Trophoblast cell (in vitro differentiated cells and primary cell): ENCODE results near the gene GALNT18.

Experiments used
- DNase-seq, 2 donors: peaks; one replicate each; pipeline ENCODE4 v3.0.0-alpha.2; 2016
- H2AFZ ChIP-seq: 2 replicates; pipeline ENCODE4 v1.6.1; 2013; ENCODE audit warnings: low read length, moderate library complexity, mild to moderate bottlenecking; ENCODE audit not compliant: insufficient read depth, poor library complexity
- H2AK5ac ChIP-seq: 2 replicates; pipeline ENCODE4 v1.6.1; 2013; ENCODE audit warnings: mild to moderate bottlenecking, low read length
- H2BK120ac ChIP-seq: 2 replicates; pipeline ENCODE4 v1.6.1; 2013; ENCODE audit warnings: low read length, mild to moderate bottlenecking, moderate library complexity; ENCODE audit not compliant: insufficient read depth, poor library complexity
- H2BK12ac ChIP-seq: 2 replicates; pipeline ENCODE4 v1.6.1; 2013; ENCODE audit warnings: mild to moderate bottlenecking, low read length, moderate library complexity
- H2BK5ac ChIP-seq: 2 replicates; pipeline ENCODE4 v1.6.1; 2013; ENCODE audit warnings: low read length, low read depth, moderate library complexity, mild to moderate bottlenecking; ENCODE audit not compliant: poor library complexity
- H3K14ac ChIP-seq: 2 replicates; pipeline ENCODE4 v1.6.1; 2013; ENCODE audit warnings: mild to moderate bottlenecking, low read length
- H3K18ac ChIP-seq: 2 replicates; pipeline ENCODE4 v1.6.1; 2013; ENCODE audit warnings: mild to moderate bottlenecking, low read length
- H3K23ac ChIP-seq: 2 replicates; pipeline ENCODE4 v1.6.1; 2013; ENCODE audit warnings: low read length
- H3K27ac ChIP-seq: 2 replicates; pipeline ENCODE4 v1.5.1; 2013; ENCODE audit warnings: low read depth, mild to moderate bottlenecking, inconsistent platforms, low read length, moderate library complexity
- H3K27me3 ChIP-seq: 2 replicates; pipeline ENCODE4 v1.6.1; 2013; ENCODE audit warnings: inconsistent platforms, mild to moderate bottlenecking, low read length, moderate library complexity; ENCODE audit not compliant: insufficient read depth
- H3K36me3 ChIP-seq, 2 experiments: 1 replicate in 1 of 2; 2 replicates in 1 of 2; pipeline ENCODE4 v1.6.1; 2013; ENCODE audit warnings: low read length in 2 of 2, mild to moderate bottlenecking in 2 of 2, moderate library complexity in 1 of 2; ENCODE audit not compliant: insufficient read depth in 2 of 2, control insufficient read depth in 1 of 2
- H3K4ac ChIP-seq: 2 replicates; pipeline ENCODE4 v1.6.1; 2013; ENCODE audit warnings: low read depth, mild to moderate bottlenecking, low read length, moderate library complexity
- H3K4me1 ChIP-seq, 2 experiments: 1 replicate in 1 of 2; 2 replicates in 1 of 2; pipeline ENCODE4 v1.6.1; 2013; ENCODE audit warnings: low read length in 2 of 2, mild to moderate bottlenecking in 2 of 2, moderate library complexity in 1 of 2; ENCODE audit not compliant: insufficient read depth in 2 of 2, control insufficient read depth in 1 of 2
- H3K4me2 ChIP-seq: 2 replicates; pipeline ENCODE4 v1.6.1; 2013; ENCODE audit warnings: inconsistent platforms, mild to moderate bottlenecking, low read length, moderate library complexity
- H3K4me3 ChIP-seq: 2 replicates; pipeline ENCODE4 v1.5.1; 2013; ENCODE audit warnings: mild to moderate bottlenecking, low read depth, low read length, inconsistent platforms
- H3K79me1 ChIP-seq: one replicate; pipeline ENCODE4 v1.6.1; 2013; ENCODE audit warnings: low read length
- H3K79me2 ChIP-seq: 2 replicates; pipeline ENCODE4 v1.6.1; 2013; ENCODE audit warnings: low read length, mild to moderate bottlenecking; ENCODE audit not compliant: control insufficient read depth, insufficient read depth, poor library complexity
- H3K9ac ChIP-seq: 2 replicates; pipeline ENCODE4 v1.6.1; 2013; ENCODE audit warnings: mild to moderate bottlenecking, low read length
- H3K9me3 ChIP-seq: 2 replicates; pipeline ENCODE4 v1.6.1; 2013; ENCODE audit warnings: low read depth, mild to moderate bottlenecking, control low read depth, inconsistent platforms, low read length; ENCODE audit not compliant: insufficient read depth
- H4K12ac ChIP-seq: 2 replicates; pipeline ENCODE4 v1.6.1; 2013; ENCODE audit warnings: low read depth, mild to moderate bottlenecking, low read length, moderate library complexity
- H4K8ac ChIP-seq: 2 replicates; pipeline ENCODE4 v1.6.1; 2013; ENCODE audit warnings: low read depth, mild to moderate bottlenecking, low read length, moderate library complexity
- H4K91ac ChIP-seq: one replicate; pipeline ENCODE4 v1.6.1; 2013; ENCODE audit warnings: low read depth, mild to moderate bottlenecking, low read length, moderate library complexity
- WGBS: extraction: QIAGEN DNeasy Blood & Tissue Kit; methylation state at CpG from one replicate; pipeline ENCODE4 v1.1.7; 2013; ENCODE audit warnings: missing lambda C conversion rate; ENCODE audit not compliant: insufficient read length, insufficient coverage; ENCODE audit errors: extremely low coverage; 5-methylcytosine and 5-hydroxymethylcytosine counted together

GALNT18 gene

DNA sequence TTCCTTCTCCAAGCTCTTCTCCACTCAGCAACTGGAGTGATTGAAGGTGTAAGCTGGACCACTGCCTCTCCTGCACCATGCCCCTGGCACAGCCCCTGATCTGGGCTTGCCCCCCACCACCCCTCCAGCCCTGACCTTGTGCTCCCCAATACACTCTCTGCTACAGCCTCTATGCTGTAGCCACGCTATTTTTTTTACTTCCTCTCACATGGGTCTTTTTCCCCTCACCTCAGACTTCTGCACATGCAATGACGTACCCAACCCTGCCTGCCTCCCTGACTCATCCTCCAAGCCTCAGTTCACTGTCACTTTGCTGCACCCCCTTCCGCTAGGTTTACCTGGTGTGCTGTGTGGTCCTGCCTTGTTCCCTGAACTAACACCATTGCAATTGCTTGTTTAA lies 277.8 kb downstream of the GALNT18 start:
- H4K12ac ChIP-seq, result no peak overlapping the region
- no peak overlapping the region for H4K91ac ChIP-seq
- H2AK5ac ChIP-seq, result no peak overlapping the region
- H3K4ac ChIP-seq, result no peak overlapping the region
- H3K4me2 ChIP-seq, result no peak overlapping the region
- no peak overlapping the region for H3K27ac ChIP-seq
- no peaks in the 10 kb centered on the region for H3K27me3 ChIP-seq
- H3K23ac ChIP-seq, result no peak overlapping the region
- H4K8ac ChIP-seq, result no peak overlapping the region
- H3K79me1 ChIP-seq, result no peaks in the 10 kb centered on the region
- no peak overlapping the region for H3K14ac ChIP-seq
- peaks cover 5% of the 10 kb centered on the region for H3K9me3 ChIP-seq
- H3K9ac ChIP-seq, result no peak overlapping the region
- H2BK120ac ChIP-seq, result no peak overlapping the region
- H3K4me3 ChIP-seq, result no peak overlapping the region
- no peak overlapping the region for H2AFZ ChIP-seq
- no peak for DNase-seq
- no peaks in the 10 kb centered on the region for H3K79me2 ChIP-seq
- H2BK12ac ChIP-seq, result no peak overlapping the region
- peaks cover 0 to 3% of the 10 kb centered on the region in 2 experiments for H3K4me1 ChIP-seq
- no peak overlapping the region for H2BK5ac ChIP-seq
- no CpG with 5 or more reads among the region's 3 CpGs for WGBS
- no peak overlapping the region for H3K18ac ChIP-seq
- H3K36me3 ChIP-seq, result no peaks in the 10 kb centered on the region

DNA sequence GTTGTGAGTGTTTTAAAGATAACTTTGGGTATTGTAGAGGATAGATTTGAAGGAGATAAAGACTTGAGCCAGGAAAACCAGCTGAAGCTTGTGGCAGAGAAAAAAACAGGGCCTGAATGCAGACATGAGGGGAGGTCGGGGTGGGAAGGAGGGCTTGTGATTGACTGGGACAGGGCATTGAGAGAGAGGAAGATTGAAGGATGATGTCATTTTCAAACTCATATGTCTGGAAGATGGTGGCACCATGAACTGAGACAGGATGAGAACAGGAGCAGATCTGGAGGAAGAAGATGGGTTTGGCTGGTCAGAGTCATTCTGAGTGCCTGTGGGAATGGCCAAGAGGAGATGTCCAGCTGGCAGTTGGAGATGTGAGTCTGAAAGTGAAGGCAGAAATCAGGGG lies 283.5 kb downstream of the GALNT18 start:
- Histone ChIP-seq H3K27me3 (no peaks in the 10 kb centered on the region), H3K23ac (no peak overlapping the region), H4K12ac (no peak overlapping the region), H4K91ac (no peak overlapping the region), H2AFZ (no peak overlapping the region), H3K9ac (no peak overlapping the region), H3K27ac (no peak overlapping the region), H2BK12ac (no peak overlapping the region), H3K4me1 (no peaks in the 10 kb centered on the region), H4K8ac (no peak overlapping the region), H3K79me2 (no peaks in the 10 kb centered on the region), H3K4ac (no peak overlapping the region), H3K18ac (no peak overlapping the region), H3K14ac (no peak overlapping the region), H3K4me3 (no peak overlapping the region), H3K4me2 (no peak overlapping the region), H3K9me3 (peaks cover 2% of the 10 kb centered on the region), H2AK5ac (no peak overlapping the region), H2BK120ac (no peak overlapping the region), H3K36me3 (no peaks in the 10 kb centered on the region), H3K79me1 (no peaks in the 10 kb centered on the region), H2BK5ac (no peak overlapping the region)
- DNase-seq, result no peak
- no CpG with 5 or more reads among the region's 1 CpG for WGBS

DNA sequence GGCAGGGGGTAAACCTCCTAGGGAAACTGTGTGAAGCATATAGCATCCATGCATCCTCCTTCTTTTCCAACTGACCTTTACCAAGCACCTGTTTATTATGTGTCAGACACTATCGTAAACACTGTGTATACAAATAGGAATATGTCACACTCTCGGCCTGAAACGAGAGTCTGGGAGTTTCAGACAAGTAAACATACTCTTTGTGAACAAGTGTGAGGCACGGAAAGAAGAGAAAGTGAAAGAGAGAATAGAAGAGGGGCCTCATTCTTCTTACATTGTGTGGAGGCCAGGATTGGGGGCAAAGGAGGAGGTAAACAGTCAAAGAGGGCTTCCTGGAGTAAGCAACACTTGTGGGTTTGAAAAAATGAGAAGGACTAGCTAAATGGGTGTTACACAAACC lies 285.1 kb downstream of the GALNT18 start:
- no peak overlapping the region for H4K12ac ChIP-seq
- H3K4me2 ChIP-seq, result no peak overlapping the region
- no peak overlapping the region for H3K14ac ChIP-seq
- no peaks in the 10 kb centered on the region for H3K36me3 ChIP-seq
- no peaks in the 10 kb centered on the region for H3K27me3 ChIP-seq
- H2BK120ac ChIP-seq, result no peak overlapping the region
- peaks cover 2% of the 10 kb centered on the region for H3K9me3 ChIP-seq
- no peak overlapping the region for H4K91ac ChIP-seq
- no peak overlapping the region for H3K4me3 ChIP-seq
- DNase-seq, result no peak
- H3K4ac ChIP-seq, result no peak overlapping the region
- H3K79me1 ChIP-seq, result no peaks in the 10 kb centered on the region
- no peak overlapping the region for H3K23ac ChIP-seq
- no peak overlapping the region for H2AFZ ChIP-seq
- no peak overlapping the region for H3K27ac ChIP-seq
- H3K18ac ChIP-seq, result no peak overlapping the region
- no peak overlapping the region for H2BK5ac ChIP-seq
- no peak overlapping the region for H3K9ac ChIP-seq
- no peaks in the 10 kb centered on the region for H3K79me2 ChIP-seq
- no peaks in the 10 kb centered on the region for H3K4me1 ChIP-seq
- H2BK12ac ChIP-seq, result no peak overlapping the region
- H4K8ac ChIP-seq, result no peak overlapping the region
- H2AK5ac ChIP-seq, result no peak overlapping the region
- no CpG with 5 or more reads among the region's 4 CpGs for WGBS

DNA sequence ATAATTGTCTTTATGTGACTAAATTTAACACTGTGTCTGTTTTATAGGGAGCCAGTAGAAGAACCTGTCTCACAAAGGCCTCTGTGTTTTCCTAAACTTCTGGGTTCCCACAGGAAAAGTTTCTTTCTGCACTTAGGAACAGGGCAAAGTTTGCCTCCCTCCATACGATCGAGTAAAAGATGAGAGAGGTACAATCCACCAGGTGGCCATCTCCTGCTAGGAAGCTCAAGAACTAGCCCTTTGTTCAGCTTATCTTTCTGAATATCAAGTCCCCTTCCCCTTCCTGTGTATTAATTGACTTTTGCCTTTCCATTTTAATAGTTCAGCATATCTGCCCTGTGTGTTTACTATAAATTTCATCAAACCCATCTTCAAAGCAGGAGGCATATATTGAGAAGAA lies 286.8 kb downstream of the GALNT18 start:
- H3K23ac ChIP-seq, result no peak overlapping the region
- H3K9ac ChIP-seq, result no peak overlapping the region
- H3K14ac ChIP-seq, result no peak overlapping the region
- no peak overlapping the region for H3K4me2 ChIP-seq
- DNase-seq, result no peak
- no peaks in the 10 kb centered on the region for H3K4me1 ChIP-seq
- no peaks in the 10 kb centered on the region for H3K9me3 ChIP-seq
- H2BK12ac ChIP-seq, result no peak overlapping the region
- H3K4me3 ChIP-seq, result no peak overlapping the region
- no peak overlapping the region for H4K91ac ChIP-seq
- no peaks in the 10 kb centered on the region for H3K79me2 ChIP-seq
- no peak overlapping the region for H2AFZ ChIP-seq
- no peak overlapping the region for H3K27ac ChIP-seq
- WGBS, result no CpG with 5 or more reads among the region's 2 CpGs
- no peak overlapping the region for H2BK5ac ChIP-seq
- no peak overlapping the region for H3K4ac ChIP-seq
- no peaks in the 10 kb centered on the region for H3K79me1 ChIP-seq
- H3K36me3 ChIP-seq, result no peaks in the 10 kb centered on the region
- H3K18ac ChIP-seq, result no peak overlapping the region
- no peak overlapping the region for H4K8ac ChIP-seq
- no peak overlapping the region for H4K12ac ChIP-seq
- no peak overlapping the region for H2BK120ac ChIP-seq
- H3K27me3 ChIP-seq, result no peaks in the 10 kb centered on the region
- no peak overlapping the region for H2AK5ac ChIP-seq
